Neural progenitor cell (in vitro differentiated cells): Measurements from ENCODE around the gene TPSD1. TPM values are rescaled to one million over a fixed set of nuclear protein-coding genes. Genes with fewer than 3 reads are reported as not detected.
"Not testable (repeated sequence)": the region's sequence is repeated elsewhere in the genome, so short reads cannot be mapped to it uniquely, and the experiment has no call there.

Source experiments
- DNase-seq: peaks from one replicate; pipeline ENCODE4 v3.0.0-alpha.2; 2016; ENCODE audit warnings: low spot score
- H2AFZ ChIP-seq: fragments of 200-600 bp; sonication (generic); replicated peaks from 2 replicates; pipeline ENCODE4 v1.6.1; 2016; ENCODE audit warnings: antibody characterized with exemption
- H3F3A ChIP-seq: fragments of 200-600 bp; sonication (generic); 2 replicates; pipeline ENCODE4 v1.6.1; 2016; ENCODE audit warnings: antibody characterized with exemption, low read depth
- H3K27ac ChIP-seq: fragments of 200-600 bp; sonication (generic); 2 replicates; pipeline ENCODE4 v1.5.1; 2016; ENCODE audit warnings: mild to moderate bottlenecking
- H3K27me3 ChIP-seq: fragments of 200-600 bp; sonication (generic); 2 replicates; pipeline ENCODE4 v1.6.1; 2016; ENCODE audit warnings: mild to moderate bottlenecking, moderate library complexity
- H3K36me3 ChIP-seq: fragments of 200-600 bp; sonication (generic); 2 replicates; pipeline ENCODE4 v1.5.1; 2016
- H3K4me1 ChIP-seq: fragments of 200-600 bp; sonication (generic); 2 replicates; pipeline ENCODE4 v1.6.1; 2016; ENCODE audit warnings: mixed run types
- H3K4me2 ChIP-seq: fragments of 200-600 bp; sonication (generic); 2 replicates; pipeline ENCODE4 v1.6.1; 2016
- H3K4me3 ChIP-seq: fragments of 200-600 bp; sonication (generic); 2 replicates; pipeline ENCODE4 v1.5.1; 2016
- H3K79me2 ChIP-seq: fragments of 200-600 bp; sonication (generic); 2 replicates; pipeline ENCODE4 v1.6.1; 2016; ENCODE audit warnings: low read depth
- H3K9ac ChIP-seq: fragments of 200-600 bp; sonication (generic); 2 replicates; pipeline ENCODE4 v1.6.1; 2016
- H3K9me3 ChIP-seq: fragments of 200-600 bp; sonication (generic); 2 replicates; pipeline ENCODE4 v1.5.1; 2016; ENCODE audit warnings: low read depth
- H4K20me1 ChIP-seq: fragments of 200-600 bp; sonication (generic); 2 replicates; pipeline ENCODE4 v1.6.1; 2016; ENCODE audit warnings: low read depth
- H3K27ac Mint-ChIP-seq: 3 replicates; pipeline ENCODE4 v1.8.0; 2021; ENCODE audit warnings: mixed read lengths
- H3K27me3 Mint-ChIP-seq: 2 replicates; pipeline ENCODE4 v1.8.0; 2022; ENCODE audit warnings: low read depth, mild to moderate bottlenecking, inconsistent platforms, moderate library complexity, mixed read lengths; ENCODE audit not compliant: insufficient read depth
- H3K36me3 Mint-ChIP-seq: 3 replicates; pipeline ENCODE4 v1.8.0; 2021; ENCODE audit warnings: mixed read lengths
- H3K4me1 Mint-ChIP-seq: 3 replicates; pipeline ENCODE4 v1.8.0; 2021; ENCODE audit warnings: mixed read lengths
- H3K4me3 Mint-ChIP-seq: 3 replicates; pipeline ENCODE4 v1.8.0; 2021; ENCODE audit warnings: mild to moderate bottlenecking, moderate library complexity, mixed read lengths
- H3K9me3 Mint-ChIP-seq: 3 replicates; pipeline ENCODE4 v1.8.0; 2020; ENCODE audit warnings: mixed read lengths
- EZH2 ChIP-seq: fragments of 200-600 bp; sonication (generic); IDR thresholded peaks from 2 replicates; pipeline ENCODE4 v1.6.1; 2017; ENCODE audit warnings: antibody characterized with exemption, mild to moderate bottlenecking, moderate library complexity
- EZH2phosphoT487 ChIP-seq: fragments of 200-600 bp; sonication (generic); IDR thresholded peaks from 2 replicates; pipeline ENCODE4 v1.6.1; 2017; ENCODE audit warnings: antibody characterized with exemption
- total RNA-seq: library from RNA; depleted of rRNA; stranded (reverse); fragments of >200 nt; gene quantifications from 2 replicates; pipeline ENCODE4 v1.2.3, GENCODE V29; 2015; ENCODE audit warnings: low replicate concordance
- TF ChIP-seq, protein P1 (sequence below): fragments of 200-600 bp; sonication (generic); IDR thresholded peaks from 2 replicates; pipeline ENCODE4 v1.5.1; 2017; ENCODE audit warnings: antibody characterized with exemption, mild to moderate bottlenecking

TPSD1 gene
- total RNA-seq, 1 donor from 2014 or later = not detected

DNA sequence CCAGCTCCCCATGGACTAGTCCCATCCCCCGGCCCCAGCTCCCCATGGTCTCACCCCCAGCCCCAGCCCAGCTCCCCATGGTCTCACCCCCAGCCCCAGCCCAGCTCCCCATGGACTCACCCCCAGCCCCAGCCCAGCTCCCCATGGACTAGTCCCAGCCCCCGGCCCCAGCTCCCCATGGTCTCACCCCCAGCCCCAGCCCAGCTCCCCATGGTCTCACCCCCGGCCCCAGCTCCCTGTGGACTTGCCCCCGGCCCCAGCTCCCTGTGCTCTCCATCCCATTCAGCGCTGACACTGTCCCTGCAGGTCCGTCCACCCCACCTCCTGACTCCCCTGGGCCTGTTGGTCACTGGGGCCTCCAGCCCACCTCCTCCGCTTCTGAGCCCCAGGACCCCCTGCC, 24.6 kb upstream of the TPSD1 start:
- not testable (repeated sequence) for H3K36me3 Mint-ChIP-seq, H3K4me1 Mint-ChIP-seq, H3K9me3 Mint-ChIP-seq, H2AFZ ChIP-seq, H3K9ac ChIP-seq, H3K36me3 ChIP-seq, H4K20me1 ChIP-seq, H3K27me3 Mint-ChIP-seq, H3K27me3 ChIP-seq, H3K9me3 ChIP-seq, H3K4me1 ChIP-seq, H3K27ac Mint-ChIP-seq, H3K4me2 ChIP-seq, DNase-seq, H3K27ac ChIP-seq, H3F3A ChIP-seq, H3K4me3 Mint-ChIP-seq, H3K79me2 ChIP-seq, H3K4me3 ChIP-seq

- not testable (repeated sequence) for H3K27me3 Mint-ChIP-seq, H3K79me2 ChIP-seq, H4K20me1 ChIP-seq, H3K4me2 ChIP-seq, H3K4me1 ChIP-seq, H2AFZ ChIP-seq, H3K9me3 ChIP-seq, H3K27me3 ChIP-seq, H3K36me3 ChIP-seq, H3K9ac ChIP-seq, DNase-seq, H3K4me3 ChIP-seq, H3K27ac Mint-ChIP-seq, H3K9me3 Mint-ChIP-seq, H3K27ac ChIP-seq, H3K36me3 Mint-ChIP-seq, H3K4me3 Mint-ChIP-seq, H3F3A ChIP-seq, H3K4me1 Mint-ChIP-seq
Observed at GRCh38 chr16:1232049-1232748, 23.7 kb upstream of the TPSD1 start.

DNA sequence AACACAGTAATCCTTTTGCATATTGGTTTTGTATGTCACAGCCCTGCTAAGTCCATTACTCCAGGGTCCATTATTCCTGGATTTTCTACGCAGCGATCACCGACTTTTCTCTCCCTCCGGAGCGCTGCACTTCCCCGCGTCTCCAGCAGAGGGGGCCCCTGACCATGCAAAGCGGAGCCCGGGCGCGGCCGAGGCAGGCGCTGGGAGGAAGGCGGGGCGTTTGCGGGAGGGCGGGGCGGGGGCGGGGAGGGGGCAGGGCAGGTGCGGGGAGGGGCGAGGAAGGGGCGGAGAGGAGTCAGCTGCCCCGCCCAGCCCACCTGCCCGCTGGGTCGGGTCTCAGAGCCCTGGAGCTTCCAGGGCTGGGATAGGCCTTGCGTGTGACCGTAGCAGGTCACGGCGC, 19.2 kb upstream of the TPSD1 start:
- H3K9me3 ChIP-seq, DNase-seq, H3K9me3 Mint-ChIP-seq, H3F3A ChIP-seq, H3K9ac ChIP-seq, H3K36me3 Mint-ChIP-seq, H3K4me1 Mint-ChIP-seq, H3K4me3 ChIP-seq, H2AFZ ChIP-seq, H4K20me1 ChIP-seq, H3K4me2 ChIP-seq, H3K27me3 ChIP-seq, H3K27me3 Mint-ChIP-seq, H3K27ac ChIP-seq, H3K79me2 ChIP-seq, H3K4me1 ChIP-seq, H3K27ac Mint-ChIP-seq, H3K36me3 ChIP-seq, H3K4me3 Mint-ChIP-seq: not testable (repeated sequence)

DNA sequence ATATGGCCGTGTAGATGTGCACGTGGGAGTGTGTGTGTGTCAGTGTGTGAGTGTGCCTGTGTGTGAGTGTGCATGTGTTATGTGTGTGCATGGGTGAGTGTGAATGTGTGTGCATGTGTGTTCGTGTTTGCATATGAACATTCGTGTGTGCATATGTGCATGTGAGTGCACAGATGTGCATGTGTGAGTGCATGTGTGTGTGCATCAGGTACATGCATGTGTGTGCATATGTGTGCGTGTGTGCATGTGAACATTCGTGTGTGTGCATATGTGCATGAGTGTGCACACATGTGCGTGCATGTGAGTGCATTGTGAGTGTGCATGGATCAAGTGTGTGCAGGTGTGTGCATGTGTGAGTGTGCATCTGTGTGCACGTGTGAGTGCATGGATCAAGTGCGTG, 17.9 kb upstream of the TPSD1 start:
- H3K4me3 Mint-ChIP-seq = peak overlapping the region; percentile 71
- no peak for TF ChIP-seq EZH2
- TF ChIP-seq, protein P1, sequence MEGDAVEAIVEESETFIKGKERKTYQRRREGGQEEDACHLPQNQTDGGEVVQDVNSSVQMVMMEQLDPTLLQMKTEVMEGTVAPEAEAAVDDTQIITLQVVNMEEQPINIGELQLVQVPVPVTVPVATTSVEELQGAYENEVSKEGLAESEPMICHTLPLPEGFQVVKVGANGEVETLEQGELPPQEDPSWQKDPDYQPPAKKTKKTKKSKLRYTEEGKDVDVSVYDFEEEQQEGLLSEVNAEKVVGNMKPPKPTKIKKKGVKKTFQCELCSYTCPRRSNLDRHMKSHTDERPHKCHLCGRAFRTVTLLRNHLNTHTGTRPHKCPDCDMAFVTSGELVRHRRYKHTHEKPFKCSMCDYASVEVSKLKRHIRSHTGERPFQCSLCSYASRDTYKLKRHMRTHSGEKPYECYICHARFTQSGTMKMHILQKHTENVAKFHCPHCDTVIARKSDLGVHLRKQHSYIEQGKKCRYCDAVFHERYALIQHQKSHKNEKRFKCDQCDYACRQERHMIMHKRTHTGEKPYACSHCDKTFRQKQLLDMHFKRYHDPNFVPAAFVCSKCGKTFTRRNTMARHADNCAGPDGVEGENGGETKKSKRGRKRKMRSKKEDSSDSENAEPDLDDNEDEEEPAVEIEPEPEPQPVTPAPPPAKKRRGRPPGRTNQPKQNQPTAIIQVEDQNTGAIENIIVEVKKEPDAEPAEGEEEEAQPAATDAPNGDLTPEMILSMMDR = no peak
- TF ChIP-seq EZH2phosphoT487 = no peak
- Histone ChIP-seq H3K79me2 (no peaks in the 10 kb centered on the region), H3K4me1 (no peaks in the 10 kb centered on the region), H2AFZ (no peak overlapping the region), H3K9ac (no peak overlapping the region), H3K4me3 (no peak overlapping the region), H3K27me3 (no peaks in the 10 kb centered on the region), H3K36me3 (no peaks in the 10 kb centered on the region), H3F3A (no peaks in the 10 kb centered on the region), H3K9me3 (no peaks in the 10 kb centered on the region), H3K27ac (no peak overlapping the region), H3K4me2 (no peak overlapping the region), H4K20me1 (no peaks in the 10 kb centered on the region)
- peak overlapping the region; percentile 29 for H3K27ac Mint-ChIP-seq
- no peaks in the 10 kb centered on the region for H3K9me3 Mint-ChIP-seq
- no peak for DNase-seq
- no peaks in the 10 kb centered on the region for H3K36me3 Mint-ChIP-seq
- peaks cover 2% of the 10 kb centered on the region for H3K4me1 Mint-ChIP-seq
- H3K27me3 Mint-ChIP-seq = peaks cover 6% of the 10 kb centered on the region

- DNase-seq, H3K27ac ChIP-seq, H3K9ac ChIP-seq, H3K4me3 Mint-ChIP-seq, H3K9me3 ChIP-seq, H3K4me2 ChIP-seq, H3K36me3 Mint-ChIP-seq, H3K4me3 ChIP-seq, H3K27me3 Mint-ChIP-seq, H4K20me1 ChIP-seq, H3K4me1 ChIP-seq, H3K4me1 Mint-ChIP-seq, H3K79me2 ChIP-seq, H3F3A ChIP-seq, H2AFZ ChIP-seq, H3K27me3 ChIP-seq, H3K9me3 Mint-ChIP-seq, H3K36me3 ChIP-seq: not testable (repeated sequence)
- H3K27ac Mint-ChIP-seq = peak overlapping the region; percentile 4
Observed at GRCh38 chr16:1238909-1239308, 17.0 kb upstream of the TPSD1 start.

GRCh38 chr16:1239575-1239974, 16.3 kb upstream of the TPSD1 start:
- not testable (repeated sequence) for DNase-seq, H3K4me1 ChIP-seq, H3K27me3 ChIP-seq, H3K4me3 ChIP-seq, H3F3A ChIP-seq, H4K20me1 ChIP-seq, H3K27ac Mint-ChIP-seq, H3K27ac ChIP-seq, H3K27me3 Mint-ChIP-seq, H3K79me2 ChIP-seq, H3K4me3 Mint-ChIP-seq, H3K4me1 Mint-ChIP-seq, H3K36me3 ChIP-seq, H2AFZ ChIP-seq, H3K36me3 Mint-ChIP-seq, H3K9me3 Mint-ChIP-seq, H3K9me3 ChIP-seq, H3K4me2 ChIP-seq, H3K9ac ChIP-seq

GRCh38 chr16:1240436-1240835, 15.4 kb upstream of the TPSD1 start, which contains the start of gene TPSAB1:
TPSAB1 (plus strand) TSS chr16:1240705; CDS start chr16:1240939, 234 bp downstream.
- H3K9ac ChIP-seq, H3K4me3 Mint-ChIP-seq, H3K36me3 Mint-ChIP-seq: not testable (repeated sequence)

More at GRCh38 chr16:1240436-1240835, 15.4 kb upstream of the TPSD1 start, which contains the start of gene TPSAB1:
- H3K4me3 ChIP-seq, H2AFZ ChIP-seq, H3K36me3 ChIP-seq, H3K4me1 Mint-ChIP-seq, H3K27ac ChIP-seq, H3K27me3 ChIP-seq, H4K20me1 ChIP-seq, H3K79me2 ChIP-seq, H3K27ac Mint-ChIP-seq, H3K9me3 ChIP-seq, H3F3A ChIP-seq, DNase-seq, H3K4me2 ChIP-seq, H3K9me3 Mint-ChIP-seq, H3K27me3 Mint-ChIP-seq, H3K4me1 ChIP-seq: not testable (repeated sequence)
